ENCODE measurements around the gene TBX1. TPM values are rescaled to one million over a fixed set of nuclear protein-coding genes. Genes with fewer than 3 reads are reported as not detected.
"Not testable (repeated sequence)": the region's sequence is repeated elsewhere in the genome, so short reads cannot be mapped to it uniquely, and the experiment has no call there.

The TBX1 gene
- total RNA-seq, 2 donors from 2014 or later, result 1.1 to 2.9 TPM

DNA sequence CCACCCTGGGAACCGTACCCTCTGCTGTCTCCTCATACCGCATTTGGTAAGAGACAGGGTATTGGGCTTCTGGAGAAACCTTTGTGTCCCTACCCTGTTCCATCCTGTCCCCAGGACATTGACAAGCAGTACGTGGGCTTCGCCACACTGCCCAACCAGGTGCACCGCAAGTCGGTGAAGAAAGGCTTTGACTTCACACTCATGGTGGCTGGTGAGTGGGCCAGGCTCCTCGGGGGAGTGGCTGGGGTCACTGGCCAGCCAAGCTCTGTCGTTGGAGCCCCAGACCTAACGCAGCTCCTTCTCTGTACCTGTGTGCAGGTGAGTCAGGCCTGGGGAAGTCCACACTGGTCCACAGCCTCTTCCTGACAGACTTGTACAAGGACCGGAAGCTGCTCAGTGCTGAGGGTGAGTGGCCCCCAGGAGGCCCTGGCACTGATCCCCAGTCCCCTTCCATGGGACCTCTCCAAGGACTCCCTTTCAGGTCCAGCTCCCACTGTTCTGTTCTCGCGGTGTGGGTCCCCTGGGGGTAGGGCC lies 41.0 kb upstream of the TBX1 start:
- Mint-ChIP-seq H3K9me3 (no peaks in the 10 kb centered on the region), H3K4me3 (peak overlapping the region; percentile 74), H3K27me3 (peaks cover 6 to 25% of the 10 kb centered on the region in 2 donors), H3K27ac (no peak overlapping the region), H3K4me1 (ENCODE audit: low read depth in 2 of 2) (peaks cover 0 to 6% of the 10 kb centered on the region in 2 donors), H3K36me3 (no peaks in the 10 kb centered on the region)
- ATAC-seq (no peak), DNase-seq (ENCODE audit: low spot score) (no peak)

DNA sequence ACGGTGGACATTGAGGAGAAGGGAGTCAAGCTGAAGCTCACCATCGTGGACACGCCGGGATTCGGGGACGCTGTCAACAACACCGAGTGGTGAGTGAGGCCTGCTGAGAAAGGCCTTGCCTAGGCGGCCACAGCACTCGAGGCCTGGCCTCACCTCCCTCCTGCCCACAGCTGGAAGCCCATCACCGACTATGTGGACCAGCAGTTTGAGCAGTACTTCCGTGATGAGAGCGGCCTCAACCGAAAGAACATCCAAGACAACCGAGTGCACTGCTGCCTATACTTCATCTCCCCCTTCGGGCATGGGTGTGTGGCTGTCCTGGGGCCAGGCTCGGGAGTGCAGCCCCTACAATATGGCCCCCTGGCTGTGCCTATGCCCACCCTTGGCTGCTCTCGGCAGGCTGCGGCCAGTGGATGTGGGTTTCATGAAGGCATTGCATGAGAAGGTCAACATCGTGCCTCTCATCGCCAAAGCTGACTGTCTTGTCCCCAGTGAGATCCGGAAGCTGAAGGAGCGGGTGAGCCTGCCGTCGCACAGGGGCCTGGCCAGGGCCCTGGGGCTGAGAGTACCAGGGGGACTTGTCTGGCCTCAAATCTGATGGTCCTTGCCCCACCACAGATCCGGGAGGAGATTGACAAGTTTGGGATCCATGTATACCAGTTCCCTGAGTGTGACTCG lies 40.3 kb upstream of the TBX1 start:
- ATAC-seq, result no peak
- H3K4me1 Mint-ChIP-seq (ENCODE audit: low read depth in 2 of 2), result peaks cover 0 to 8% of the 10 kb centered on the region in 2 donors
- H3K9me3 Mint-ChIP-seq, result no peaks in the 10 kb centered on the region
- H3K27me3 Mint-ChIP-seq, result peaks cover 11 to 33% of the 10 kb centered on the region in 2 donors
- no peak for DNase-seq (ENCODE audit: low spot score)
- H3K4me3 Mint-ChIP-seq, result no peak overlapping the region
- H3K36me3 Mint-ChIP-seq, result no peaks in the 10 kb centered on the region
- H3K27ac Mint-ChIP-seq, result no peak overlapping the region

GRCh38 chr22:19720999-19721329 lies 39.6 kb upstream of the TBX1 start:
- Mint-ChIP-seq H3K4me1 (ENCODE audit: low read depth in 2 of 2) (peaks cover 0 to 8% of the 10 kb centered on the region in 2 donors), H3K9me3 (no peaks in the 10 kb centered on the region), H3K27me3 (peaks cover 16 to 36% of the 10 kb centered on the region in 2 donors), H3K36me3 (no peaks in the 10 kb centered on the region), H3K4me3 (no peak overlapping the region), H3K27ac (no peak overlapping the region)
- DNase-seq (ENCODE audit: low spot score) (no peak), ATAC-seq (no peak)

- no peak for ATAC-seq
- Mint-ChIP-seq H3K27ac (no peak overlapping the region), H3K4me1 (ENCODE audit: low read depth in 2 of 2) (peaks cover 0 to 8% of the 10 kb centered on the region in 2 donors), H3K4me3 (no peak overlapping the region), H3K36me3 (no peaks in the 10 kb centered on the region), H3K9me3 (no peaks in the 10 kb centered on the region), H3K27me3 (peaks cover 16 to 36% of the 10 kb centered on the region in 2 donors)
- DNase-seq (ENCODE audit: low spot score), result no peak
Observed at GRCh38 chr22:19721330-19722177, 39.0 kb upstream of the TBX1 start.

GRCh38 chr22:19722178-19722981 lies 38.2 kb upstream of the TBX1 start:
- H3K4me1 Mint-ChIP-seq (ENCODE audit: low read depth in 2 of 2), result peaks cover 0 to 8% of the 10 kb centered on the region in 2 donors
- no peak overlapping the region for H3K27ac Mint-ChIP-seq
- peaks cover 18 to 39% of the 10 kb centered on the region in 2 donors for H3K27me3 Mint-ChIP-seq
- H3K36me3 Mint-ChIP-seq, result no peaks in the 10 kb centered on the region
- H3K9me3 Mint-ChIP-seq, result no peaks in the 10 kb centered on the region
- no peak for DNase-seq (ENCODE audit: low spot score)
- no peak overlapping the region for H3K4me3 Mint-ChIP-seq
- no peak for ATAC-seq

- no peak overlapping the region for H3K4me3 Mint-ChIP-seq
- no peak overlapping the region for H3K27ac Mint-ChIP-seq
- H3K27me3 Mint-ChIP-seq, result peaks cover 23 to 43% of the 10 kb centered on the region in 2 donors
- ATAC-seq (no peak), DNase-seq (ENCODE audit: low spot score) (no peak)
- H3K9me3 Mint-ChIP-seq, result no peaks in the 10 kb centered on the region
- H3K4me1 Mint-ChIP-seq (ENCODE audit: low read depth in 2 of 2), result peaks cover 0 to 8% of the 10 kb centered on the region in 2 donors
- H3K36me3 Mint-ChIP-seq, result no peaks in the 10 kb centered on the region
Observed at GRCh38 chr22:19722982-19723231, 37.7 kb upstream of the TBX1 start.

GRCh38 chr22:19723232-19723982 lies 37.2 kb upstream of the TBX1 start, which contains the start of gene GP1BB:
TSS of gene GP1BB (plus strand) at chr22:19723539. CDS start at chr22:19723570, 31 bp downstream.
- H3K9me3 Mint-ChIP-seq, result no peaks in the 10 kb centered on the region
- DNase-seq (ENCODE audit: low spot score), result no peak
- no peaks in the 10 kb centered on the region for H3K36me3 Mint-ChIP-seq
- peaks cover 23 to 43% of the 10 kb centered on the region in 2 donors for H3K27me3 Mint-ChIP-seq
- peak; percentile 48 to 49 for ATAC-seq
- no peak within 1 kb of the TSS for H3K4me3 Mint-ChIP-seq
- H3K27ac Mint-ChIP-seq, result no peak within 1 kb of the TSS
- peaks cover 0 to 8% of the 10 kb centered on the region in 2 donors for H3K4me1 Mint-ChIP-seq (ENCODE audit: low read depth in 2 of 2)

GRCh38 chr22:19723983-19724827 lies 36.4 kb upstream of the TBX1 start:
- Mint-ChIP-seq H3K36me3 (no peaks in the 10 kb centered on the region), H3K27me3 (peaks cover 22 to 41% of the 10 kb centered on the region in 2 donors), H3K9me3 (no peaks in the 10 kb centered on the region), H3K4me3 (no peak overlapping the region), H3K27ac (no peak overlapping the region), H3K4me1 (ENCODE audit: low read depth in 2 of 2) (peaks cover 0 to 8% of the 10 kb centered on the region in 2 donors)
- ATAC-seq, result peak; percentile 43 to 63
- no peak for DNase-seq (ENCODE audit: low spot score)

DNA sequence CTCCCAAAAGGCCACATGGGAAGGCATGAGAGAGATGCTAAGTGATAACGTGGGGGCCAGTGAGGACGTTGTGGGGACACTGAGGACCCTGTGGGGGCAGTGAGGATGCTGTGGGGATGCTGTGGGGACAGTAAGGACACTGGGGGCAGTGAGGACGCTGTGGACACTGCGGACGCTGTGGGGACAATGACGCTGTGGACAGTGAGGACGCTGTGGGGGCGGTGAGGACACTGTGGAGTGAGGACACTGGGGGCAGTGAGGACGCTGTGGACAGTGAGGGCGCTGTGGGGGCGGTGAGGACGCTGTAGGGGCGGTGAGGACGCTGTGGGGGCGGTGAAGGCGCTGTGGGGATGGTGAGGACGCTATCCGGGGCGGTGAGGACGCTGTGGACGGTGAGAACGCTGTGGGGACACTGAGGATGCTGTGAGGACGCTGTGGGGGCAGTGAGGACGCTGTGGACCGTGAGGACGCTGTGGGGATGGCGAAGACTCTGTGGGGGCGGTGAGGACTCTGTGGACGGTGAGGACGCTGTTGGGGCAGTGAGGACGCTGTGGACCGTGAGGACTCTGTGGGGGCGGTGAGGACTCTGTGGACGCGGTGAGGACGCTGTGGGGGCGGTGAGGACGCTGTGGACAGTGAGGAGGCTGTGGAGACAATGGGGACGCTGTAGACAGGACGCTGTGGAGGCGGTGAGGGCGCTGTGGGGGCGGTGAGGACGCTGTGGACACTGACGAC lies 35.5 kb upstream of the TBX1 start:
- Mint-ChIP-seq H3K4me3 (peak overlapping the region; percentile 17), H3K27ac (no peak overlapping the region), H3K27me3 (peaks cover 17 to 33% of the 10 kb centered on the region in 2 donors), H3K9me3 (no peaks in the 10 kb centered on the region), H3K4me1 (ENCODE audit: low read depth in 2 of 2) (peaks cover 0 to 5% of the 10 kb centered on the region in 2 donors), H3K36me3 (no peaks in the 10 kb centered on the region)
- no peak for ATAC-seq
- no peak for DNase-seq (ENCODE audit: low spot score)

- H3K4me1 Mint-ChIP-seq (ENCODE audit: low read depth in 2 of 2); H3K9me3 Mint-ChIP-seq; H3K36me3 Mint-ChIP-seq; ATAC-seq; DNase-seq (ENCODE audit: low spot score); H3K27ac Mint-ChIP-seq; H3K4me3 Mint-ChIP-seq: not testable (repeated sequence)
- peaks cover 17 to 25% of the 10 kb centered on the region in 2 donors for H3K27me3 Mint-ChIP-seq
Observed at GRCh38 chr22:19726064-19726788, 34.4 kb upstream of the TBX1 start.

GRCh38 chr22:19727310-19728150 lies 33.0 kb upstream of the TBX1 start:
- DNase-seq (ENCODE audit: low spot score), result no peak
- peaks cover 5 to 8% of the 10 kb centered on the region in 2 donors for H3K4me1 Mint-ChIP-seq (ENCODE audit: low read depth in 2 of 2)
- H3K9me3 Mint-ChIP-seq, result no peaks in the 10 kb centered on the region
- no peak for ATAC-seq
- H3K36me3 Mint-ChIP-seq, result no peaks in the 10 kb centered on the region
- H3K4me3 Mint-ChIP-seq, result no peak overlapping the region
- H3K27ac Mint-ChIP-seq, result no peak overlapping the region
- H3K27me3 Mint-ChIP-seq, result peaks cover 17 to 23% of the 10 kb centered on the region in 2 donors
